ENCODE results near the gene DDX10. TPM values are rescaled to one million over a fixed set of nuclear protein-coding genes. Genes with fewer than 3 reads are reported as not detected.

Gene DDX10
- total RNA-seq, 4 donors from 2014 or later, result 5.5 to 25.0 (median 17.5) TPM

DNA sequence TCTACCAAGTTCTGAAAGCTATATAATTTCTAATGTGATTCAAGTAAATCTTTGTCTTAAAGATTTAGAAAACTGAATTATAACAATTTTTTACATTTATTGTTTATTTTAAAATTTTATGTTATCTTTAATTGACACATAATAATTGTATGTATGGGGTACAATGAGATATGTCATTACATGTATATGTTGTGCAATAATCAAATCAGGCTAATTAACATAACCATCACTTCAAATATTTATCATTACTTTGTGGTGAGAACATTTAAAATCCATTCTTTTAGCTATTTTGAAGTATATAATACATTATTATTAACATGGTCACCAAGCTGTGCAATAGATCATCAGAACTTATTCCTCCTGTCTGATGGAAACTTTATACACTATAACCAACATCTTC lies 181.1 kb downstream of the DDX10 start:
- no peaks in the 10 kb centered on the region for H3K27me3 ChIP-seq
- H3K9me3 ChIP-seq, result no peaks in the 10 kb centered on the region
- H3K4me1 ChIP-seq, result no peaks in the 10 kb centered on the region
- intact Hi-C loops (cut with DNase I), result no loop called here
- no peak for TF ChIP-seq CTCF (IDR thresholded peaks at IDR 0.05)
- TF ChIP-seq POLR2A (IDR thresholded peaks at IDR 0.05), result no peak
- no peak overlapping the region for H3K27ac ChIP-seq
- no peak for DNase-seq
- H3K4me3 ChIP-seq, result no peak overlapping the region
- peaks cover 0 to 9% (median 0%) of the 10 kb centered on the region in 3 donors for H3K36me3 ChIP-seq

GRCh38 chr11:108847298-108847990 lies 182.6 kb downstream of the DDX10 start:
- Histone ChIP-seq H3K4me1 (peaks cover 0 to 1% (median 0%) of the 10 kb centered on the region in 3 donors), H3K9me3 (no peaks in the 10 kb centered on the region), H3K27ac (no peak overlapping the region), H3K4me3 (no peak overlapping the region), H3K36me3 (no peaks in the 10 kb centered on the region), H3K27me3 (no peaks in the 10 kb centered on the region)
- TF ChIP-seq CTCF (IDR thresholded peaks at IDR 0.05), result no peak
- TF ChIP-seq POLR2A (IDR thresholded peaks at IDR 0.05), result no peak
- WGBS, 2 donors, result 71 to 84% methylated on average over 3 of the region's 3 CpGs
- intact Hi-C loops (cut with DNase I), result no loop called here
- no peak for DNase-seq

GRCh38 chr11:108851781-108852180 lies 186.9 kb downstream of the DDX10 start:
- H3K36me3 ChIP-seq, result no peaks in the 10 kb centered on the region
- TF ChIP-seq POLR2A (IDR thresholded peaks at IDR 0.05) (no peak), CTCF (IDR thresholded peaks at IDR 0.05) (no peak)
- DNase-seq, result no peak
- H3K9me3 ChIP-seq, result no peaks in the 10 kb centered on the region
- no peak overlapping the region for H3K27ac ChIP-seq
- H3K4me1 ChIP-seq, result peaks cover 0 to 32% (median 9%) of the 10 kb centered on the region in 3 donors
- no peak overlapping the region for H3K4me3 ChIP-seq
- no peaks in the 10 kb centered on the region for H3K27me3 ChIP-seq
- intact Hi-C loops (cut with DNase I), result no loop called here

GRCh38 chr11:108852701-108853100 lies 187.8 kb downstream of the DDX10 start:
- H3K27ac ChIP-seq, result no peak overlapping the region
- H3K9me3 ChIP-seq, result no peaks in the 10 kb centered on the region
- no peaks in the 10 kb centered on the region for H3K36me3 ChIP-seq
- H3K27me3 ChIP-seq, result no peaks in the 10 kb centered on the region
- H3K4me1 ChIP-seq, result peaks cover 0 to 32% (median 9%) of the 10 kb centered on the region in 3 donors
- H3K4me3 ChIP-seq, result no peak overlapping the region
- intact Hi-C loops (cut with DNase I), result no loop called here
- DNase-seq, result no peak
- 76 to 79% methylated on average over 1 of the region's 1 CpG for WGBS, 2 donors
- TF ChIP-seq CTCF (IDR thresholded peaks at IDR 0.05) (no peak), POLR2A (IDR thresholded peaks at IDR 0.05) (no peak)

GRCh38 chr11:108853151-108853550 lies 188.3 kb downstream of the DDX10 start:
- H3K27ac ChIP-seq, result peak overlapping the region in 1 of 4 donors; percentile 69
- no peak overlapping the region for H3K4me3 ChIP-seq
- H3K9me3 ChIP-seq, result no peaks in the 10 kb centered on the region
- intact Hi-C loops (cut with DNase I), result no loop called here
- peaks cover 0 to 32% (median 9%) of the 10 kb centered on the region in 3 donors for H3K4me1 ChIP-seq
- 75 to 77% methylated on average over 4 of the region's 4 CpGs for WGBS, 2 donors
- no peak for DNase-seq
- no peaks in the 10 kb centered on the region for H3K27me3 ChIP-seq
- no peaks in the 10 kb centered on the region for H3K36me3 ChIP-seq
- no peak for TF ChIP-seq POLR2A (IDR thresholded peaks at IDR 0.05)
- TF ChIP-seq CTCF (IDR thresholded peaks at IDR 0.05), result no peak

Data from esophagus squamous epithelium (tissue), 5 donors.